Loucy (cell line): ENCODE results near the gene PALLD.

Source experiments
- CTCF ChIP-seq: fragments of 200-600 bp; sonication (generic); conservative IDR thresholded peaks from 2 replicates; pipeline ENCODE4 v1.5.1; 2014; ENCODE audit warnings: mild to moderate bottlenecking, antibody characterized with exemption, low read length
- EZH2phosphoT487 ChIP-seq: fragments of 200-600 bp; IDR thresholded peaks from 2 replicates; pipeline ENCODE4 v1.6.1; 2018; ENCODE audit warnings: antibody characterized with exemption, mild to moderate bottlenecking, moderate library complexity, borderline replicate concordance

GRCh38 chr4:168887809-168888208, 391.0 kb downstream of the PALLD start:
- no peak for TF ChIP-seq CTCF
- TF ChIP-seq EZH2phosphoT487 = no peak
